CD4-positive, alpha-beta T cell treated with Interleukin-6 at 100 ng/mL for 8 hours (primary cell): Measurements from ENCODE around the gene UBE2QL1.

Experiments used
- DNase-seq: peaks from one replicate; pipeline ENCODE4 v3.0.0-alpha.2; 2020; ENCODE audit warnings: mixed read lengths, low spot score

The UBE2QL1 gene

DNA sequence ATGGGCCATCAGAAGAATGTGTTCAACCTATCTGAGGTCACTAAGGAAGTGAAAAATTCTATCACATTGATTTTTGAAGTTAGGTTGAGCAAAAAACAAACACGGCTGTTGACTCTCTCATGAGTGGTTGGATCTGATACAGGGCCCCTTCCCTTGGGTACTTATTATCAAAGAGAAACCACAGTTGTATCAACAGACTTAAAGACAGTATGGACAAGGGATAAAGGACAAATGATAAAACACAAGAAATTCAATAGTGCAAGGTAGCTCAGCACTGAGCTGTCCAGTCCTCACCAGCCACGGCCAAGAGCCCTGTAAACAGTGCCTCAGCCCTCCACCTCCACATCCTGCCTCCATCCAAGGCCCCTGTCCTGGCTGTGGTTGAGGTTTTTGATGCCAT is 86.9 kb downstream of the UBE2QL1 start:
- no peak for DNase-seq

DNA sequence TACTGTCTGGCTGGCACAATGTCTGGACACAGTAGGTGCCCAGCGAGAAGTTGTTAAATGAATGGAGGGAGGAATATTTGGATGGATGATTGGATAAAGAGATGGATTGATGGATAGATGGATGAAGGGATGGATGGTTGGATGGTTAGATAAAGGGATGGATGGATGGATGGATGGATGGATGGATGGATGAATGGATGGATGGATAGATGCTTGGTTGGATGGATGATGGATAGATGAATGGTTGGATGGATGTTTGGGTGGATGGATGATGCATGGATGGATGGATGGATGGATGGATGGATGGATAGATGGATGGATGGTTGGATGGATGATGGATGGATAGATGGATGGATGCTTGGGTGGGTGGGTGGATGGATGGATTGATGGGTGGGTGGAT is 90.4 kb downstream of the UBE2QL1 start:
- DNase-seq, result no peak

DNA sequence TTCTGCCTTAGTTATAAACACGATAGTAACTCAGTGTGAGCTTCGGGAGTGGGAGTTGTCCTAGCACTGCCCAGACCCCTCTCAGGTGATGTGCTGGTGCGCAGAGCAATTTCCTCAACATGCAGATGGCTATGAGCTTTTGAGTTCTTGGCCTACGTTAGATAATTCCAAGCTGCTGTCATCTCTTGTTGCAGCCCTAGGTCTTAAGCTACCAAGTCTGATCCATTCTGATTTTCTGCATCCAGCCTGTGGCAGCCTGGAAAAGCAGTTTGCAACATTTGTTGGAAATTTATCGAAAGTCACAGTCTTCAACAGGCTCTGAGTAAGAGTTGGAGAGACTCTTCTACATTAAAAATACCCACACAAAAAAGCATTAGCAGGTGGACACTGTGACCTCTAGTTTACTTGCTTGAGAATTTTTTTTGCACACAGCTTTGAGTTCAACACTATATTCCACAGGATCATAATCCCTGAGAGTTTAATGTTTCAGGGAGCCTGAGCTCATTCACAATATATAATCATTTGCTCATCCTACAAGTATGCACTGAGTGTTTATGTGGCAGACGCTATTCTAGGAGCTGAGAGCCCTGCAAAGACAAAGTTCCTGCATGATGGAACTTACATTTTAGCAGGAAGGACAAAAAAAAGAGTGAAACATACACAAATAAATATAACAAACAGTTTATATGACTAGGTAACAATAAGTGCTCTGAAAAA is 91.6 kb downstream of the UBE2QL1 start:
- no peak for DNase-seq

DNA sequence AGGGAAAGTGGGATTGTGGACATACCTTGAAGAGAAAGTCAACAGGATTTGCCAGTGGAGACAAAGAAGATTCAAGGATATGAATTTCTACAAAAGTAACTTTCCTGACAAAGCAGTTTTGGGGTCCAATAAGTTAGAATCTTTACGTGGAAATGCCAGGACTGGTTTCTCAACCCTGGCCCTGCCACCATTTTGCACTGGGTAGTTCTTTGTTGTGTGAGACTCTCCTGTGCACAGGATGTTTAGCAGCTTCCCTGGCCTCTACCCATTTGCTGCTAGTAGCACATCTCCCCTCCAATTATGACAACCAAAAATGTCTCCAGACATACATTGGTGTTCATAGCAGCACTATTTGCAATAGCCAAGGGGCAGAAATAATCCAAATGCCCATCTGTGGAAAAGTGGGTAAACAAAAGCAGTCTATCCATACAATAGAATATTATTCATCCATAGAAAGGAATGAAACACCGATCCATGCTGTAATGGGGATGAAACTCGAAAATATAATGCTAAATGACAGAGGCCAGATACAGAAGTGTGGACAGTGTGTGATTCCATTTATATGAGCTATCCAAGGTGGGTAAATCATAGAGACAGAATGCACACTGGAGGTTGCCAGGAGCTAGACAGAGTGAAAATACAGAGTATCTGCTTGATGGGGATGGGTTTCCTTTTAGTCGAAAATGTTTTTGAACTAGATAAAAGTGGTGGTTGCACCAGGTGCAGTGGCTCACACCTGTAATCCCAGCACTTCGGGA is 92.8 kb downstream of the UBE2QL1 start:
- no peak for DNase-seq

DNA sequence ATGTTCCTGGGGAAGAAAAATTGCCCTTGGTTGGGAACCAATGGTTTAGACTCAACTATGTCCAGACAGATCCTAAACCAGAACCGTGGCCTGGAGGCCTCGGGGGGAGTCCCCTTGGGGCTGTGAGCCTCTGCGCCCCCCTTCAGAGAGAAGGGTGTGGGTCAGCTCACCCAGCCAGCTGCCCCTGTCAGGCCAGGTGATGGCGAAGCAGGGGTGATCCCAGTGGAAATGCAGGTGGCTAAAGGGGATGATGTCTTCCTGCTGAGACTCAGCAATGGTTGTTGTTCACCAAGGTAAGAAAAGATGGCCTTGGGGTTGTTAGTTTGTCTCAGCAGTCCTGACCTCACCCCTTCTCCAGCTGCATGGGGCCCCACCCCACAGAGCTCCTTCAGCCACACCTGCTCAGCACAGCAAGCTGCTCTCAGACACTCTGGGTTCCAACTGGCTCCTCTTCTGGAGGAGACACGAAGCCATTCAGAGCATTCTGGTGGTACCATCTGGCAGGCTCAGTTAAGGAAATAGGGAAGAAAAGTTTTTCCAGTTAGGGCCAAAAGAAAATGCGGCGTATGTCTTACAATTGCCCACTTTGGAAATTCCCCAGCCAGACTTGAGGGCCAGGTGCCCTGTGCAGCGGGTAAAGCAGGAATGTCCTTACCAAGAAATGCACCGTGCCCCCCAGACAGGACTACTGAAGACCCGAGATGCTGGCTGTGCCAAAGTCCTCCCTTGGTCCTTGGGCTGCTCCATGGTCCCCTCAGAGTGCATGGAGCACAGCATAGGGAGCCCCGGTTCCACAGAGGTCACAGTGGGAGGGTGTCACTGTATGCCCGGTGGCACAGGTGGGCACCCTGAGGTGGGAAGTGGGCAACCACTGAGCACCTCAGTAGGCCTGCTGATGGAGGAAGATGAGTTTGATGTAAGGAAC is 94.0 kb downstream of the UBE2QL1 start:
- no peak for DNase-seq

DNA sequence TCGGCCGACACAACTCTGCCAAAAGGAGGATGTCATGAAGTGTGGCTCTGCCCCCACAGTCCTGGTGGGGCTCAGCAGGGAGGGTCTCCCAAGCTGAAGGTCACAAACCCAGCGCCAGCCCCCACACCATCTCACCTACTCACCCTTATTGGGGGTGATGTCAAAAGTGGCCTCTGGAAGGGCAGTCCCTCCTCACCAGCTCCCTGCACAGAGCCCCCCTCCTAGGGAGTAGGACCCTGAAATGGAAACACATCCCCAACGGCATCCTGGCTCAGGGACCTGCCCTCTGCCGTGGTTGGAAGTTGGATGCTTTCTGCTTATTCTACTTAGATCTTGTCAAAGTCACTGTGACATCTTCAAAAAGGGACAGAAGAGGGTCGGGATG is 94.7 kb downstream of the UBE2QL1 start:
- no peak for DNase-seq

DNA sequence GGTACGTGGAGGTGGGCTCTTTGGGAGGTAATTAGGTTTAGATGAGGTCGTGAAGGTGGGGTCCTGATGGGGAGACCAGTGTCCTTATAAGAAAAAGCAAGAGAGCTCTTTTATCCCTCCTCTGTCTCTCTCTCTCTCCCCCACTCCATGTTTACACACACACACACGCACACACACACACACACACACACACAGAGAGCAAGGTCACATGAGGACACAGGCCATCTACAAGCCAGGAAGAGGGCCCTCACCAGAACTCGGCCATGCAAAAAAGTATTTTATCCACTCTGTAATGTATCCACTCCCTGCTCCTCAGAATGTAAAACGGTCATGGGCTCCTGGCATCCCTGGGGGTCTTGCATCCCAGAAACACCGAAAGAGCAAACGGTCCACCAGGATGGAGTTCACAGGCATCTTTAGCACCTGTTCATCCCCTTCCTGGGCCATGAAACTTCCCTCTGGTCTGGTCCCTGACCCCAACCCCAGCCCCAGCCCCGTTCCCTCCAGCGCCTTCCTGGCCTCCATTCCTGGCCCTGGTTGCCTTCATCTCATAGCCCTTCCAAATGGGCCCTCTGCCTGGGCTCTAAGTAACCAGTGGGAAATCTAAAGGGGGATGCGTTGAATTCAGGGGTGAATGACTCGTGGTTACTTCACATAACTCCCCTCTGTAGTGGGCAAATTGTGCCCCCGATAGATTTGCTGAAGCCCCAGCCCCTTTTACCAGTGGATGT is 95.3 kb downstream of the UBE2QL1 start:
- DNase-seq, result no peak
